G401 (cell line): Measurements from ENCODE around the gene ZNF397. TPM values are rescaled to one million over a fixed set of nuclear protein-coding genes. Genes with fewer than 3 reads are reported as not detected.

Source experiments
- DNase-seq: peaks from one replicate; pipeline ENCODE4 v3.0.0-alpha.2; 2015; ENCODE audit warnings: low spot score
- in situ Hi-C: cut with HindIII; loops from 2 replicates; pipeline ENCODE4 v1.10.0; 2016; ENCODE audit warnings: low sequenced_read_pairs, mixed read lengths
- total RNA-seq: library from RNA; depleted of rRNA; stranded (reverse); fragments of >200 nt; shearing (Covaris generic); gene quantifications from 2 replicates; pipeline ENCODE4 v1.2.3, GENCODE V29; 2014

The ZNF397 gene
- total RNA-seq, 1 experiment from 2014 or later = 6.0 TPM

GRCh38 chr18:35242426-35242825 lies 1.6 kb downstream of the ZNF397 start:
- in situ Hi-C loops = no loop called here
- no peak for DNase-seq

- no peak for DNase-seq
- in situ Hi-C loops = no loop called here
Measured at GRCh38 chr18:35244671-35245070, 3.8 kb downstream of the ZNF397 start.

GRCh38 chr18:35245719-35246317 lies 5.0 kb downstream of the ZNF397 start:
- no peak for DNase-seq
- in situ Hi-C loops = no loop called here

- in situ Hi-C loops = no loop called here
- no peak for DNase-seq
Measured at GRCh38 chr18:35246831-35247230, 6.0 kb downstream of the ZNF397 start.

GRCh38 chr18:35247412-35248249 lies 6.8 kb downstream of the ZNF397 start:
- no peak for DNase-seq
- in situ Hi-C loops = no loop called here

GRCh38 chr18:35248429-35248828 lies 7.6 kb downstream of the ZNF397 start:
- no peak for DNase-seq
- in situ Hi-C loops = no loop called here

GRCh38 chr18:35252466-35252865 lies 11.6 kb downstream of the ZNF397 start:
- in situ Hi-C loops = no loop called here
- no peak for DNase-seq

- in situ Hi-C loops = no loop called here
- DNase-seq = no peak
Measured at GRCh38 chr18:35253655-35254287, 12.9 kb downstream of the ZNF397 start.

GRCh38 chr18:35256947-35257346 lies 16.1 kb downstream of the ZNF397 start:
- in situ Hi-C loops = no loop called here

GRCh38 chr18:35264409-35264808 lies 23.6 kb downstream of the ZNF397 start:
- in situ Hi-C loops = no loop called here
- no peak for DNase-seq

More at GRCh38 chr18:35256947-35257346, 16.1 kb downstream of the ZNF397 start:
- DNase-seq = no peak

GRCh38 chr18:35267161-35267651 lies 26.4 kb downstream of the ZNF397 start:
- in situ Hi-C loops = no loop called here

GRCh38 chr18:35267809-35268208 lies 27.0 kb downstream of the ZNF397 start:
- in situ Hi-C loops = no loop called here
- DNase-seq = peak; percentile 41

More at GRCh38 chr18:35267161-35267651, 26.4 kb downstream of the ZNF397 start:
- peak; percentile 72 for DNase-seq

- in situ Hi-C loops = no loop called here
- DNase-seq = no peak
Measured at GRCh38 chr18:35268821-35269220, 28.0 kb downstream of the ZNF397 start.

GRCh38 chr18:35271656-35272055 lies 30.8 kb downstream of the ZNF397 start:
- no peak for DNase-seq
- in situ Hi-C loops = no loop called here

- no peak for DNase-seq
- in situ Hi-C loops = no loop called here
Measured at GRCh38 chr18:35276267-35276666, 35.4 kb downstream of the ZNF397 start.

- in situ Hi-C loops = no loop called here
- no peak for DNase-seq
Measured at GRCh38 chr18:35277633-35278032, 36.8 kb downstream of the ZNF397 start.

- no peak for DNase-seq
- in situ Hi-C loops = no loop called here
Measured at GRCh38 chr18:35278085-35278484, 37.3 kb downstream of the ZNF397 start.

- DNase-seq = no peak
- in situ Hi-C loops = no loop called here
Measured at GRCh38 chr18:35278969-35279368, 38.1 kb downstream of the ZNF397 start.

- no peak for DNase-seq
- in situ Hi-C loops = no loop called here
Measured at GRCh38 chr18:35282353-35282752, 41.5 kb downstream of the ZNF397 start.
